GM18511 (cell line): ENCODE results near the gene MAN2B1.
"Not testable (repeated sequence)": the region's sequence is repeated elsewhere in the genome, so short reads cannot be mapped to it uniquely, and the experiment has no call there.

Experiments
- ATAC-seq: cut with Tn5 transposase; IDR thresholded peaks from one replicate; pipeline ENCODE4 v1.9.1; 2021; ENCODE audit warnings: mild to moderate bottlenecking, moderate library complexity; ENCODE audit not compliant: unreplicated experiment

MAN2B1 gene

DNA sequence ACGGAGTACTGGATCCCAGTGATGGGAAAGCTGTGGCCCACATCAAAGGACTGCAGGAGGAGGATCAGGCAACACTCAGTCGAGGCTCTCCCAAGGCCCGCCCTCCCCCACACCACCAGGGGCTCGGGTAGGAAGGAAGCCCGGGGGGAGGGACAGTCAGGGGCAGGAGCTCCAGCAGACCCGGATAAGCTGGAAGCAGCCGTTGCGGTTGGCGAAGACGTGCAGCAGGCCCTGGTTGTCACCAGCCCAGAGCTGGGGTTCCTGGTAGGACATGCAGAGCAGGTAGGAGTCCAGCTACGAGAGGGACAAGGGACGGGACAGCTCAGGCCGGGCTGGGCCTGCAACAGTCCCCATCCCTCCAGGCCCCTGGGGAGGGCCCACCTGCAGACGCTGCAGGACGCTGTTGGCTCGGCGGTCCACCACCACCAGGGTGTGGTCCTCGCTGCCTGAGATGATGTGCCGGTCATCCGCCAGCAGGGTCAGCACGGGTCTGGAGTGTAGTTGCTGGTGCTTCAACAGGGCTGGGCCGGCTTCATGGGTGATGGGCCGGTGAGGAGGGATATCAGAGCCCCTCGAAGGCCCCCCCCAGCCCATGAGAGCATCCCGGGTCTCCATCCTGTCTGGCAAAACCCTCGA lies 23.2 kb upstream of the MAN2B1 start:
- ATAC-seq: no peak

DNA sequence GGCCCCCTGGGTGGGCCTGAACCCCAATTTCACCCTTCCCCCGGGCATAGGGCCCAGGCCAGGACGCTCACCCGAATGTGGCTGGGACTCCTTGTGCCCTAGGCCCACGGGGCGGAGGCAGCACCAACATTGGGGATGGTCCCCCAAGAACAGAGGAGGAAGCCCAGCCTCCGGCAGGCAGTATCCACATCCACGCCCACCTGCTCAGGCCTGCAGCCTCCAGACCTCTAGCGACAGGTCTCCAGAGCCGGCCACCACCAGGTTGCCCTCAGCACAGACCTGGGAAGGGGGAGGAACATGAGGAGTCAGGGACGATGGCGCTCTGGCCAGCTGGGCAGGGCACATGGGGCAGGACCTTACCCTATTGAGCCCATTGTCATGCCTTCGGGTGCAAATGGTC lies 22.5 kb upstream of the MAN2B1 start:
- no peak for ATAC-seq

DNA sequence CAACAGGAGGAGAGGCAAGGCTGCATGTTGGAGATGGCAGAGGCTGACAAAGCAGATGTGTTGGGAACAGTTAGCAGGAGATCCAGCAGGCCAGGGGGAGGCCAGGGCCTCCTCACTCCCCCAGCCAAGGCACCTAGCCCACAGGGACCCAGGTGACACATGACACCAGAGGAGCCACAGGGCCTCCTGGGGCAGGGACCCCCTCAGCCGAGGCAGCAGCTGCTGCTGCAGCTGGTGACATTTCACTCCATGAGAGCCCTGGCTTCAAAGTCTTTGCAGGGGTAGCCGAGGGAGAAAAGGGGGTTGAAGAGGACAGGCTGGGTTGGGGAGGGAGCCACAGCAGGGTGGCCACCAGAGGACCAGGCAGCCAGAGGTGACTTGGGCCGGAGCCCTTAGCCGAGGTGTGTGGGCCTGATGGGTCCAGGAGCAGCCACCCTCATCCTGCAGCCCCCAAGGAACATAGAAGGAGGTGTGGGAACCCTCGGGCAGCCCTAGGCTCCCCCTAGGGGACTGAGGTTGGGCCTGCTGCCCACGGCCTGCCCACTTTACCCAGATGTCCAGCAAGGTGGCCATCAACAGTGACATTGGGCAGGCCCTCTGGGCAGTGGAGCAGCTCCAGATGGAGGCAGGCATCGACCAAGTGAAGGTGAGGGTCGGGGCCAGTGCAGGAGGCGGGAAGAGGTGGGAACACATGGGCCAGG lies 21.1 kb upstream of the MAN2B1 start, which contains the start of gene GNG14:
GNG14 (plus strand) TSS at position 503 of the 701 bp plus-strand sequence; CDS start at position 554, 51 bp downstream.
- ATAC-seq: no peak

DNA sequence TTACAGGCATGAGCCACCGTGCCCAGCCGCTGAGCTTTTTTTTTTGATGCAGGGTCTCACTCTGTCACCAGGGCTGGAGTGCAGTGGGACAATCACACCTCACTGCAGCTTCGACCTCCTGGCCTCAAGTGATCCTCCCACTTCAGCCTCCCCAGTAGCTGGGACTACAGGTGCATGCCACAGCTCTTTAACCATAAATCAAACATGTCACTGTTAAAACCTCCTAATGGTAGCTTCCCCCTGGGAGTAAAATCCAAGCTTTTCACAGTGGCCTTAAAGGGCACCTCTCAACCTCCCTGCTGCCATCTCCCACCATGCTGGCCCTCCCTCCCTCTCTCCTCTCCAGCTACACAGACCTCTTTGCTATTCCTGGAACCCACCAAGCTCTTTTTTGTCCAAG lies 19.3 kb upstream of the MAN2B1 start:
- no peak for ATAC-seq

DNA sequence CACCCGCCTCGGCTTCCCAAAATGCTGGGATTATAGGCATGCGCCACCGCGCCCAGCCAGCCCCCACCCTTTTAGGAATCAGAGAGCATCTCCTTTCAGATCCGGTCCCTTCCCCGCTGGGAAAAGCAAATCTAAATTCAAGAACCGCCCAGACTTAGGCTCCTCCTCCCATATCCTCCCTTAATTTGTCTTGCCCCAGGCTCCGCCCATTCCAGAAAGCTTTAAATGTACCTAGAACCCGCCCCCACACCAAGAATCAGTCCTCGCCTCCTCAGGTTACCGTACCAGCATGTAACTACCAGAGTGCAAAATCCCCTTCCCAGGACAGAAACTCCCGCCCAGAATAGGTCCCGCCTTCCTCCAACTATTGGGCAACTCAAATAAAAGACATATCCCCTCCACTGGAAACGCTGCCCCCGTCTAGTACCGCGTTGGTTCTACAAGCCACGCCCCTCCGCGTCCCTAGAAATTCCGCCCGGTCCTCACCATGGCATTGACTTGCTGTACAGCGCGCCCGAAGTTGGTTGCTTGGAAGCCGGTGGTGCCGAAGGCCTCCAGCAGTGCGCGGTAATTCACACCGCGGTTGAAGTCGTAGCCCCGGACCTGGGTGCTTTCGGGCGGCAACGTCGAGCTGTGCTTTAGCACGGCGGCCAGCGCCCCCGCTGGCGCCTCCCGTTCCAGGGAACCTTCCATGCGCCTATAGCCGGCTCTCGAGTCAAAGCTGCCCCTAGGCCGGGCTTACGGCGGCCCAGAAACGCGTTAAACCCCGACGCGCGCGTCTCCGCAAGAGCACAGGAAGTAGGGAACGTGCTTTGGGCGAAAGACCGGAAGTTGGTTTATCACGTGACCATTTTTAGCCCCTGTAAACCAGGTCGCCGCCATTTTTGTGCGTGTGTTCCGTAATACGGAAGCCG lies 14.8 kb upstream of the MAN2B1 start, which contains the start of gene DHPS:
DHPS (minus strand) TSS at position 807 of the 914 bp plus-strand sequence; CDS start at position 693, 114 bp downstream.
- ATAC-seq: peak; percentile 69

DNA sequence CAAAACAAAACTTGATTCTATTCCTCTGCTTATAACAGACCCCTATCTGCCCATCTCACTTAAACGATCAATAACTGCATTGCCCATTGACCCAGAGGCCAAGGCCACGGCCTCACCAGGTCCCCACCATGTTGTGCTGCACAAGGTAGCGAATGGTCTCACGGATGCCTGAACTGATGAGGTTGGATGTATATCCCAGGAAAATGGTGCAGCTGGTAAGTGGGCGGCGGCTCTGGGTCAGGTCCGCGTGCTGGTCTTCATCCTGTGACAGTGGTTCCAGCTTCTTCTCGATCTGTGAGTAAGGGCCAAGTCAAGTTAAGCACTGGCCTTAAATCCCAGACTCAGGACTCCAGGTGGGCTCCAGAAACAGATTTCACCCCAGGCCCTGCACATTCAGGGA lies 13.5 kb upstream of the MAN2B1 start:
- ATAC-seq: no peak

DNA sequence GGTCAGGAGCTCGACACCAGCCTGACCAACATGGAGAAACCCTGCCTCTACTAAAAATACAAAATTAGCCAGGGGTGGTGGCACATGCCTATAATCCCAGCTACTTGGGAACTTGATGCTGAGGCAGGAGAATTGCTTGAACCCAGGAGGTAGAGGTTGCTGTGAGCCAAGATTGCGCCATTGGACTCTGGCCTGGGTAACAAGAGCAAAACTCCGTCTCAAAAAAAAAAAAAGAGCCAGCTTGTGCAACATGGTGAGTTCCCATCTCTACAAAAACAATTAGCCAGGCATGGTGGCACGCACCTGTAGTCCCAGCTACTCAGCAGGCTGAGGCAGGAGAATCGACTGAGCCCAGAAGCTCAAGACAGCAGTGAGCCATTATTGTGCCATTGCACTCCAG lies 11.5 kb upstream of the MAN2B1 start:
- ATAC-seq: not testable (repeated sequence)

DNA sequence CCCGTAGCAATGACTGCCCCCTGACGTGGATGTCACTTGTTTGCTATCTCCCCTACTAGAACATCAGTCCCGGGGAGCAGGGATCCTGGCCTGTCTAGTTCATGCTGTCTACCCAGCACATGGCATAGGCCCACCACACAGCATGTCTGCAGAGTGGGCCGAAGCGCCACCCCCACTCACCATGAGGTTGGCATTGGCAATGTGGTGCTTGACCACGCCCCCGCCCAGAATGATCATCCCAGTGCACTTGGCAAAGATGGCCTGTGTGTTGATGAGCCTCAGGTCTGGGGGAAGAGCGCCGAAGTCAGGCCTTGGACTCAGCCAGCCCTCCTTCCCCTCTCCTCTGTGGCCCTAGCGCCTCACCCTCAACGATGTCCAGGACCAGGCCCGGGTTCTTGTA lies 10.4 kb upstream of the MAN2B1 start:
- ATAC-seq: no peak

DNA sequence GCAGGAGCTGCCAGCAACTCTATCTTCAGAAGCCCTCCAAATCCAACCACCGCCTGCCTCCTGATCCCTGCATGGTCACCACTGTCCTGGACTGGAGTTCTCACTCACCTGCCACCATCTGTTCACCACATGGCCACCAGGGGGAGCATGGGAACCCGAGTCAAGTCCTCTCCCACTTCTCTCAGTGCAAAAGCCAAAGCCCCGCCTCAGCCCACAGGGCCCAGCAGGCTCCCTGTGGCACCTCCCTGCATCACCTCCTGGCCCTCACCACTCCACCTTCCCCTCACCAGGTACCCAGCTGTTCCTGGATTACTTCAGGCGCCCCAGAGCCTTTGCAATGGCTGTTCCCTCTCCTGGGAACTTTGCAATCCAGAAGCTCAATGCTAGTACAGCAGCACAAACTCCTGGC lies 9.8 kb upstream of the MAN2B1 start:
- no peak for ATAC-seq

DNA sequence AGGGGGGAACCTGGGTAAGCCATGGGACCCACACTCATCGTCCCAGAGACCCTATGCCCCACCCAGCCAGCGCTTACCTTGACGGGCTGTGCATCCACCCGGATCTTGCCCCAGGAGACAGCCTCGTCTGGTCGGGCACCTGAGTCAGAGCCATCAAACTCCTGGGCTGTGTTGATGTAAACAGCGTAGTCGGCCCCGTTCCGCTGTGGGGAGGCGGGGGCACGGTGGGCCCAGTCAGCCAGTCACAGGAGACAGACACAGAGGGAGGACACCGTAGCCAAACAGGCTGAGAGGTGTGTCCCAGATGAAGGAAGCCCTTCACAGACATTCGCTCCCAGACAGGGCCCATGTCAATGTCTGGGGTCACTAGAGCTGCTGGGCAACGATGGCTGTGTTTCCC lies 9.4 kb upstream of the MAN2B1 start:
- no peak for ATAC-seq

DNA sequence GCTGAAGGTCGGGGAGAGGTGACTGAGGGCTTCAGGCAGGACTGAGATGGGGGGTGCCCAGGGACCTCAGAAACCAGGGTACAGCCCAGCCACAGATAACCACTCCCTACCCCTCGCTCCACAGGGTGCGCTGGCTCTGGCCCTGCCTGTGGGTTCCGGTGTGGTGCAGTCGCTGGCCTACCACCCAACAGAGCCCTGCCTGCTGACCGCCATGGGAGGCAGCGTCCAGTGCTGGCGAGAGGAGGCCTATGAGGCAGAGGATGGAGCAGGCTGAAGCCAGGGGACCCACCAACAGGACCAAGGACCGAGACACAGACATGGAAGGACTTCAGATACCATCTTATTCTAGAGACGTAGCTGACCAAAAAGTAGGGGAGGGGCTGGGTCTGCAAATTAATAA lies 8.9 kb upstream of the MAN2B1 start:
- ATAC-seq: no peak

DNA sequence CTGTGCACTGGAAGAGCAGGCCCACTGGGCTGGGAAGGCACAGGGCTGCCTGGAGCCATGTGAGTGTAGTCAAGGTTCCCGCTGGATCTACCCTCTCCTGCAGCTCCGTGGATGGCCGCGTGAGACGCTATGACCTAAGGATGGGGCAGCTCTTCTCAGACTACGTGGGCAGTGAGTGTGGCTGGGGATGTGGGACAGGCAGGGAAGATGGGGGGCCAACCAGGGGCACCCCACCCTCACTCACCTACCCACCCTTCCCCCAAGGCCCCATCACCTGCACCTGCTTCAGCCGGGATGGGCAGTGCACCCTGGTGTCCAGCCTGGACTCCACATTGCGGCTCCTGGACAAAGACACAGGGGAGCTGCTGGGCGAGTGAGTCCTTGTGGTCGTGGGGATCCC lies 6.2 kb upstream of the MAN2B1 start:
- no peak for ATAC-seq

DNA sequence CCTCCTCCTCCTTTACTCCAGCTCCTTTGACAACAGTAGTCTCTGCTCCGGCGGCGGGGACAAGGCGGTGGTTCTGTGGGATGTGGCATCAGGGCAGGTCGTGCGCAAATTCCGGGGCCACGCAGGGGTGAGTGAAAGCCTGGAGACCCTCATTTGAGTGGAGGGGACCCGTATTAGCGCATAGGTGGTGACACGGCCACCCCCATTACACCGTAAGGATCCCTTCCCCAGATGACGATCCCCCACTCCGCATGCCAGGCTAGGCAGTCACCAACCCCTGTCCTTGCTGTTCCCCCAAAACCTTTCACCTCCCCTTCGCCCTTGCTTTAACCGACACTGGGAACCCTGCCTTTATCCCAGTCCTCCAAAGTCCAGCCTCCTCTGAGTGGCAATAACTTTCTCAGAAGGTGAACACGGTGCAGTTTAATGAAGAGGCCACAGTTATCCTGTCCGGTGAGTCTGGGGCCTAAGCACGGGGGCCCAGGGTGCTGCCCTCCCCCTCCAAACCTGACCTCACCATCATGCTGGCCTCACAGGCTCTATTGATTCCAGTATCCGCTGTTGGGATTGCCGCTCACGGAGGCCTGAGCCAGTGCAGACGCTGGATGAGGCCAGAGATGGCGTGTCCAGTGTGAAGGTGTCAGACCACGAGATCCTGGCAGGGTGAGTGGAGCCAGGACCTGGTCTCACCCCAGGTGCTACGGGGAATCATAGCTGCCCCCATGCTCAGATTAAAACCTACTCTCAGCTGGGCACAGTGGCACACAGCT lies 3.8 kb upstream of the MAN2B1 start:
- no peak for ATAC-seq

DNA sequence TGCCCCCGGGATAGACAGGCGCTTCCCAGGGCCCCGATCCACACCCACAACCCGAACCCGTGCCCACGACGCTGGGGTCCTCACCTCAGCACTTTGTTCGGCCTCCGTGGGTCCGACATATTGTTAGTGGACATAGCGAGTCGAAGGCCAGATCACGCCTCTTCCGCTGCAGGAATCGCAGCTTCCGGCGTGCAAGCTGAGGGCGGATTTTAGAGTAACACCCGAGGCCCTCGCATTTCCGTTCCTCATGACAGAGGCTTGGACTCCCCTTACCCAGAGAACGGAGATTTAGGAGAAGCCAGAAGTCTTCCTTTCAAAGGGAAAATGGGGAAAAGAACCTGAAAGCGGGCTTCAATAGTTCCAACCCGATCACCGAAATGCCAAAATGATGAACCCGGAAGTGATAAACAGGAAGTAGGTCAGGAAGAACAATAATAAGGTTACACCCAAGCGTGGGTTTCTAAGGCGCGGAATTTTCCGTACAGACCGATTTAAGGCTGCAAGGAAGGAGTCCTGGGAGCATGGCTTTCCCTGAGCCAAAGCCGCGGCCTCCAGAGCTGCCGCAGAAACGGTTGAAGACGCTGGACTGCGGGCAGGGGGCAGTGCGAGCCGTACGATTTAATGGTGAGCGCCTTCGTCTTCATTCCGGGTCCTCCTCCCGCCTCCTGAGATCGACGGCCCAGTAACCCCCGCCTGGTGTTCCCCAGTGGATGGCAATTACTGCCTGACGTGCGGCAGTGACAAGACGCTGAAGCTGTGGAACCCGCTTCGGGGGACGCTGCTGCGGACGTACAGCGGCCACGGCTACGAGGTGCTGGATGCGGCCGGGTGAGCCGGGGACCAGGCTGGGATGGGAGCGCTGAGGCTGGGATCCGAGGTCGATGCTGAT lies 3.0 kb upstream of the MAN2B1 start:
- ATAC-seq: no peak

DNA sequence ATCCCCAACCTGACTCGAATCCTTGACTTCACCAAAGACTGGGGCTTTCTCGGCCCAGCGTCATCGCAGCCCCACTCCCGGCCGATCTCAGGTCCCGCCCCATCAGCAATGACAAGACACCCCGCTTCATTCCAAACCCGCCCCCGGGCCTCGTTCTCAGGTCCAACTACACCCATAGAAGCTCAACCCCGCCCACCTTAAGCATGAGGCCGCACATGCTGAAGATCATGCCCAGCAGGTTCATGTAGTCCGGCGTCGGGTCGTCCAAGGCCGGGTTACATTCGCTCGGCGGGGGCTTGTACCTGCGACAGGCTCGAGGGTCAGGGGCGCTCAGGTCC lies 2.4 kb upstream of the MAN2B1 start:
- ATAC-seq: no peak

DNA sequence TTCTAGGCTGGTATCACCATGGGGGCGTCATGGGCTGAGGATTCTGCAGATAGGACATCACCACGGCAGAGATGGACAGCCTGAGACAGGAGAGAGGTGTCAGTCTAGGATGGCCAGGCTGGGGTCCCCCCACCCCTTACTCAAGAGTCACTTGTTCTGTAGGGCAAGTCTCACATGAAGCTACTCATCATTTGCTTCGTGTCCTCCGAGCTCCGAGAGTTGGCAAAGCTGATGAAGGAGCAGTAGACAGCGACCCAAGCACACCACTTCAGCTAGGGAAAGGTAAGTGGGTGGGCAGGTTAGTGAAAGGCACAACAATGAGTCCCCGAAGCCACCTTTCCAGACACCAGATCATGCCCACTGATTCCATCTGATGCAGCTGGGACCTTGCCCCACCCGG lies 1.8 kb upstream of the MAN2B1 start:
- no peak for ATAC-seq

DNA sequence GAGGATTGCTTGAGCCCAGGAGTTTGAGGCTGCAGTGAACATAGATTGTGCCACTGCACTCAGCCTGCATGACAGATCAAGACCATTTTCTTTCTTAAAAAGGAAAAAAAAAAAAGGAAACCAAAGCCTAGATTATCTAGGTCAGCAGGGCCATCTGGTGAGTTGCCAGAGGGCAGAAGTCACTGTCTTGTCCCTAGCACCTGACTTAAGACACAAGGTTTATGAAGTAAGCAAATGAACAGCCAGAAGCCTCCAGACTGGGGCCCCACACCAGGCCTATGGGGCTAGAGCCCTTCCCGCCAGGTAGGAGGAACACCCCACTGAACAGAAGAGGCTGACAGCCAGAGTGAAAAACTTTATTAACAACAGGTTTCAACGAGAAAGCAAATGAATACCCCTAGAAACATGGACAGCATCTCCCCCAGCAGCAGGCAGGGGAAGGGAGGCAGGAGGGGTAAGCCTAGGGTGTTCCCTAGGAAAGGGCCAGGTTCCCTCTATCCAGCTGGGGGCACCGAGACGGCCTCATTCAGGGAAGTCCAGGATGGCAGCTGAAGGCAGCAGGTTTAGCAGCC lies 1.3 kb upstream of the MAN2B1 start:
- no peak for ATAC-seq

DNA sequence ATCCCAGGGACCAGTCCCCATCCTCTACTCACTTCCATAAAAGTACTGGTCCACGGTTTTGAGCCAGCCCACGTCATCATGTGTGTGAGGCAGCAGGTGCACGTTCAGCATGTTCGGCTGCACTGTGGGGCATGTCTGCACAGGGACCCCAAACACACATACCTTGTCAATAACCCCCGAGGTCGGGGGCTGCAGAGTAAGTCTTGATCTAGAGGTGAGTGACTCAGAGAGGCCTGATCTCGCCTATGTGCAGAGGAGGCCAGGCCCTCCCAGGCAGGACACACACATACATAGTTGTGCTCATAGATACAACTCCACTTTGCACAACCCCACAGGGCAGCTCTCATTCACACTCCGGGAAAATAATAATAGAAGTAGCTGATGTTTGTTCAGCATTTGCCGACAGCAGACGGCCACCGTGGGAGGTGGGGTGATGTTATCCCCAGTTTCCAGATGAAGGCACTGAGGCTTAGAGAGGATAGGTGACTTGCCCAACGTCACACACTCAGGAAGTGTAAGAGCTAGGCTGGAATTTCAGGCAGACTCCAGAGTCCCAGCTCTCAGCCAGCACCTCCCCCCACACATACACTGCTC lies 774 bp downstream of the MAN2B1 start:
- no peak for ATAC-seq

DNA sequence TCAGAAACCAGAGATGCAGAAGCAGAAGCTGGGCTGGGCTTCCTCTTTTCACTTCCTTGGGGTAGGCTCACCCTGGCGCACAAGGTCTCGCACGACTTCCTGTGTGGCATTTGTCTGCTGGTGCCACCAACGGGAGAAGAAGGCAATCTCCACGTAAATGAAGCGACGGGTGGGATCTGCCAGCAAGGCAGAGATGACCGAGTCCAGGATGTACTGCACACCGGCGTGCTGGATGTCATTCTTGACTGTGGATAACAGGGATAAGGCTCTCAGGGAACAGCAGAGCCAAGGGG lies 1.3 kb downstream of the MAN2B1 start:
- ATAC-seq: peak; percentile 35
